DOHH2 (cell line): ENCODE results near the gene STAU1.

Experiments used
- CTCF ChIP-seq: fragments of 200-600 bp; sonication (generic); IDR thresholded peaks from one replicate; pipeline ENCODE4 v1.5.1; 2014; ENCODE audit warnings: antibody characterized with exemption, mild to moderate bottlenecking, low read depth, low read length; ENCODE audit not compliant: poor library complexity, severe bottlenecking
- EZH2phosphoT487 ChIP-seq: fragments of 200-600 bp; sonication (generic); IDR thresholded peaks from 2 replicates; pipeline ENCODE4 v1.6.1; 2017; ENCODE audit warnings: borderline replicate concordance, mild to moderate bottlenecking, antibody characterized with exemption, low read length, moderate library complexity, mixed read lengths

- TF ChIP-seq CTCF (no peak), EZH2phosphoT487 (no peak)
Measured at GRCh38 chr20:49147296-49147695, 40.8 kb downstream of the STAU1 start.
